ENCODE results near the gene LIMS2.

LIMS2 gene

DNA sequence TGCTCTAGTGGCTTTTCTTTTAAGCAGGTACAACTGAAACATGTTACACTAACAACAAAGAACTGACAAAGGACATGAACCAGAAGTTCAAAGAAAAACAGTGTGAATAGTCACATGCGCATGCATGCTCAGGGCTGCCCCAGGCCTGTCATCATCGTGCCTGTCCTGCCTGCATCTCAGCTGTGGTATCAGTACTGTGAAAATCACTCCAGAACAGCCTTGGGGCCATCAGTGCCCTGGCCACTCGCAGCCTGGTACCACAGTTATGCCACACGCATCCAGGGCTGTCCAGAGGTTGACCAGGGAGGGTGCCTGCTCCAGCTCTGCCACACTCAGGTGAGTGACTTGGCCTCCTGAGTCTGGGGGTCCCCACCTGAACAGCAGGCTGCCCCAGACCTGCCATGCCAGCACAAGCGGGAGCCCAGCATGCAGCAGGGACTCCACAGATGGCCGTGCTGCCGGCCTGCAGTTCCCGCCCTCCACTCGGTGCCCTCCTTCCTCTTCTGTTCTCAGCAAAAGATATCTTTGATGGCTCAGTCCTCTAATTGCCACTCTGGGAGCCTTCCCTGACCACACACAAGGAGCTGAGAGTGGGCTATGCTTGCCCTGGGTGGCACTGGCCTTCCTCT is 12.3 kb downstream of the LIMS2 start:
- no peaks in the 10 kb centered on the region for H3K9me3 ChIP-seq (ENCODE audit: insufficient read depth, low read length)
- H3K27ac ChIP-seq (ENCODE audit: low read depth, low read length) = no peak overlapping the region

DNA sequence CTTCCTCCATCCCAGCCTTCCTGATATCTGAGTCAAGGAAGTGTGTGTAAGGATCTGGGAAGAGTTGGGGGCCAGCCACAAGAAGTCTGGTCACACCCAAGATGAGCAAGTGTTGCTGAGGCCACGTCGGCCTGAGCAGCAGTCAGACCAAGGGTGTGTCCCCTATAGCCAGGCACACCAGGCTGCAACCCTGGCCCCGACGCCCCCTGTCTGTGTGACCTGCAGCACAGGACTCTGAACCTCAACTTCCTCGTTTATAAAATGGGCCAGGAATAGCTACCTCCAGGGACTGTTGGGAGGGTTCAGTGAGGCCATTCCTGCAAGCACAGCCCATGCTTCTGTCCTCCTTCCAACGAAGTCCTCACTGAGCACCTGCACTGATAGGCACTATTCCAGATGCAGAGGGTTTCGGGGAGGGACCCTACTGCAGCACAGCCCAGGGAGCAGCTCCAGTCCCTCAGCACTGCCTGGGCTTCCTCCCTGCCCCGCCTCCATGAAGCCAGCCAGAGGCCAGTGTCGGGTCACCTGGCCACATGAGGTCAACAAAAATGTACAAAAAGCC is 13.3 kb downstream of the LIMS2 start:
- H3K9me3 ChIP-seq (ENCODE audit: insufficient read depth, low read length) = no peaks in the 10 kb centered on the region
- H3K27ac ChIP-seq (ENCODE audit: low read depth, low read length) = no peak overlapping the region
- H3K9me2 ChIP-seq (replicated peaks; ENCODE audit: insufficient read depth, low read length) = no peaks in the 10 kb centered on the region
- H3K36me3 ChIP-seq (ENCODE audit: low read length) = no peaks in the 10 kb centered on the region
- H3K4me2 ChIP-seq (ENCODE audit: low read depth, low read length, poor library complexity, severe bottlenecking) = no peak overlapping the region
- H4K20me1 ChIP-seq (ENCODE audit: low read depth, low read length) = no peaks in the 10 kb centered on the region
- no peak for TF ChIP-seq EZH2phosphoT487 (conservative IDR thresholded peaks at IDR 0.05; ENCODE audit: low read length)
- TF ChIP-seq, protein P1, sequence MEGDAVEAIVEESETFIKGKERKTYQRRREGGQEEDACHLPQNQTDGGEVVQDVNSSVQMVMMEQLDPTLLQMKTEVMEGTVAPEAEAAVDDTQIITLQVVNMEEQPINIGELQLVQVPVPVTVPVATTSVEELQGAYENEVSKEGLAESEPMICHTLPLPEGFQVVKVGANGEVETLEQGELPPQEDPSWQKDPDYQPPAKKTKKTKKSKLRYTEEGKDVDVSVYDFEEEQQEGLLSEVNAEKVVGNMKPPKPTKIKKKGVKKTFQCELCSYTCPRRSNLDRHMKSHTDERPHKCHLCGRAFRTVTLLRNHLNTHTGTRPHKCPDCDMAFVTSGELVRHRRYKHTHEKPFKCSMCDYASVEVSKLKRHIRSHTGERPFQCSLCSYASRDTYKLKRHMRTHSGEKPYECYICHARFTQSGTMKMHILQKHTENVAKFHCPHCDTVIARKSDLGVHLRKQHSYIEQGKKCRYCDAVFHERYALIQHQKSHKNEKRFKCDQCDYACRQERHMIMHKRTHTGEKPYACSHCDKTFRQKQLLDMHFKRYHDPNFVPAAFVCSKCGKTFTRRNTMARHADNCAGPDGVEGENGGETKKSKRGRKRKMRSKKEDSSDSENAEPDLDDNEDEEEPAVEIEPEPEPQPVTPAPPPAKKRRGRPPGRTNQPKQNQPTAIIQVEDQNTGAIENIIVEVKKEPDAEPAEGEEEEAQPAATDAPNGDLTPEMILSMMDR (IDR thresholded peaks at IDR 0.05; ENCODE audit: insufficient read depth, low read length, poor library complexity, severe bottlenecking) = no peak
- H3K4me3 ChIP-seq (ENCODE audit: insufficient read depth, low read length, poor library complexity, severe bottlenecking) = no peak overlapping the region
- H3K79me2 ChIP-seq (ENCODE audit: insufficient read depth, low read length) = no peaks in the 10 kb centered on the region
- no peak overlapping the region for H2AFZ ChIP-seq (ENCODE audit: low read depth, low read length, severe bottlenecking)
- no peaks in the 10 kb centered on the region for H3K27me3 ChIP-seq (ENCODE audit: low read length)
- no peak overlapping the region for H3K9ac ChIP-seq (ENCODE audit: low read length)
- no peaks in the 10 kb centered on the region for H3F3A ChIP-seq (ENCODE audit: insufficient read depth)

More for the DNA sequence above, 12.3 kb downstream of the LIMS2 start:
- H3F3A ChIP-seq (ENCODE audit: insufficient read depth) = no peaks in the 10 kb centered on the region
- H3K79me2 ChIP-seq (ENCODE audit: insufficient read depth, low read length) = no peaks in the 10 kb centered on the region
- H2AFZ ChIP-seq (ENCODE audit: low read depth, low read length, severe bottlenecking) = no peak overlapping the region
- TF ChIP-seq, protein P1 (IDR thresholded peaks at IDR 0.05; ENCODE audit: insufficient read depth, low read length, poor library complexity, severe bottlenecking) = no peak
- TF ChIP-seq EZH2phosphoT487 (conservative IDR thresholded peaks at IDR 0.05; ENCODE audit: low read length) = no peak
- no peaks in the 10 kb centered on the region for H3K9me2 ChIP-seq (replicated peaks; ENCODE audit: insufficient read depth, low read length)
- H3K4me3 ChIP-seq (ENCODE audit: insufficient read depth, low read length, poor library complexity, severe bottlenecking) = no peak overlapping the region
- no peaks in the 10 kb centered on the region for H4K20me1 ChIP-seq (ENCODE audit: low read depth, low read length)
- H3K27me3 ChIP-seq (ENCODE audit: low read length) = no peaks in the 10 kb centered on the region
- no peaks in the 10 kb centered on the region for H3K36me3 ChIP-seq (ENCODE audit: low read length)
- H3K4me2 ChIP-seq (ENCODE audit: low read depth, low read length, poor library complexity, severe bottlenecking) = no peak overlapping the region
- H3K9ac ChIP-seq (ENCODE audit: low read length) = no peak overlapping the region

DNA sequence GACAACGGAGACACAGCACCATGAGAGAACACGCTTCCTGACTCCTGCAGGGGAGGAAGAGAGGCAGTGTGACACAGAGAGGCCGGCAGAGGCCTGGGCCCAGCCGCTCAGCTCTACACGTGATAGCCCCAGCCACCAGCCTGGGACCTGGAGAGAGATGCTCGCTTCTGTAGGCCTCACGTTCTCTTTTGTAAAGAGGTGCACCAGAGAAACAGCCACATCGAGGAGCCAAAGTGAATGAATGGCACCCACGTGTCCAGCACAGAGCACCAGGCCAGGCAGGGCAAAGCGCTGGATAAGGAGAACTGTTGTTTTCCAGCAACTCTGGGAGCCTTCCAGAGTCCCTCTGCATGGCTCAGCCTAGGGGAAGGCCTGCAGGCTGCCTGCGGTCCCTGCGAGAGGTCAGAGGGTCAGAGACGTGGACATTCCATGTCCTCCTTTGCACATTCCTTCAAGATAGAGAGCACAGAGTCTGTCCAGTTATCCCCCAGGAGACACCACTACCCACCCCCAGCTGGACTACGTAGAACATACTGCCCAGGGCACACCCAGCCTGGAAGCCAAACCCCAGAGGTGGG is 14.2 kb downstream of the LIMS2 start:
- no peaks in the 10 kb centered on the region for H3K27me3 ChIP-seq (ENCODE audit: low read length)
- H2AFZ ChIP-seq (ENCODE audit: low read depth, low read length, severe bottlenecking) = no peak overlapping the region
- H3K79me2 ChIP-seq (ENCODE audit: insufficient read depth, low read length) = no peaks in the 10 kb centered on the region
- TF ChIP-seq, protein P1 (IDR thresholded peaks at IDR 0.05; ENCODE audit: insufficient read depth, low read length, poor library complexity, severe bottlenecking) = no peak
- no peak for TF ChIP-seq EZH2phosphoT487 (conservative IDR thresholded peaks at IDR 0.05; ENCODE audit: low read length)
- no peaks in the 10 kb centered on the region for H4K20me1 ChIP-seq (ENCODE audit: low read depth, low read length)
- H3K9ac ChIP-seq (ENCODE audit: low read length) = no peak overlapping the region
- no peaks in the 10 kb centered on the region for H3K9me3 ChIP-seq (ENCODE audit: insufficient read depth, low read length)
- no peaks in the 10 kb centered on the region for H3K9me2 ChIP-seq (replicated peaks; ENCODE audit: insufficient read depth, low read length)
- H3K4me3 ChIP-seq (ENCODE audit: insufficient read depth, low read length, poor library complexity, severe bottlenecking) = no peak overlapping the region
- no peak overlapping the region for H3K27ac ChIP-seq (ENCODE audit: low read depth, low read length)
- no peak overlapping the region for H3K4me2 ChIP-seq (ENCODE audit: low read depth, low read length, poor library complexity, severe bottlenecking)
- H3F3A ChIP-seq (ENCODE audit: insufficient read depth) = no peaks in the 10 kb centered on the region
- H3K36me3 ChIP-seq (ENCODE audit: low read length) = no peaks in the 10 kb centered on the region
